Karpas-422 (cell line): ENCODE results near the gene RPS17. TPM values are rescaled to one million over a fixed set of nuclear protein-coding genes. Genes with fewer than 3 reads are reported as not detected.
"Not testable (repeated sequence)": the region's sequence is repeated elsewhere in the genome, so short reads cannot be mapped to it uniquely, and the experiment has no call there.

Source experiments
- DNase-seq: peaks from one replicate; pipeline ENCODE4 v3.0.0-alpha.2; 2015
- H2AFZ ChIP-seq: fragments of 200-600 bp; sonication (generic); 2 replicates; pipeline ENCODE4 v1.6.1; 2014; ENCODE audit warnings: antibody characterized with exemption, low read length, mixed read lengths
- H3K27ac ChIP-seq: fragments of 200-600 bp; sonication (generic); 2 replicates; pipeline ENCODE4 v1.5.1; 2014; ENCODE audit warnings: mild to moderate bottlenecking, low read length, moderate library complexity
- H3K27me3 ChIP-seq: fragments of 200-600 bp; sonication (generic); 2 replicates; pipeline ENCODE4 v1.6.1; 2014; ENCODE audit warnings: low read length, mixed read lengths
- H3K36me3 ChIP-seq: fragments of 200-600 bp; sonication (generic); 2 replicates; pipeline ENCODE4 v1.6.1; 2014; ENCODE audit warnings: low read length, mixed read lengths; ENCODE audit not compliant: insufficient read depth
- H3K4me1 ChIP-seq: fragments of 200-600 bp; sonication (generic); 2 replicates; pipeline ENCODE4 v1.6.1; 2014; ENCODE audit warnings: mild to moderate bottlenecking, low read length, mixed read lengths
- H3K4me2 ChIP-seq: fragments of 200-600 bp; sonication (generic); 2 replicates; pipeline ENCODE4 v1.6.1; 2014; ENCODE audit warnings: low read length, low read depth, mild to moderate bottlenecking; ENCODE audit not compliant: poor library complexity, severe bottlenecking
- H3K4me3 ChIP-seq: fragments of 200-600 bp; sonication (generic); 2 replicates; pipeline ENCODE4 v1.5.1; 2014; ENCODE audit warnings: mild to moderate bottlenecking, antibody characterized with exemption, low read length, mixed read lengths
- H3K79me2 ChIP-seq: fragments of 200-600 bp; sonication (generic); 2 replicates; pipeline ENCODE4 v1.6.1; 2014; ENCODE audit warnings: mild to moderate bottlenecking, low read length, mixed read lengths
- H3K9ac ChIP-seq: fragments of 200-600 bp; sonication (generic); 2 replicates; pipeline ENCODE4 v1.6.0; 2014; ENCODE audit warnings: low read length
- H3K9me2 ChIP-seq: fragments of 200-600 bp; sonication (generic), shearing (Covaris generic); replicated peaks from 2 replicates; pipeline ENCODE4 v1.6.0; 2014; ENCODE audit warnings: mild to moderate bottlenecking, low read length, moderate library complexity; ENCODE audit not compliant: insufficient read depth
- H3K9me3 ChIP-seq: fragments of 300-700, 200-600 bp; sonication (generic); 2 replicates; pipeline ENCODE4 v1.6.1; 2014; ENCODE audit warnings: low read length, mixed read lengths
- H4K20me1 ChIP-seq: fragments of 200-600 bp; sonication (generic); 2 replicates; pipeline ENCODE4 v1.6.1; 2014; ENCODE audit warnings: mild to moderate bottlenecking, antibody characterized with exemption, low read length, low read depth; ENCODE audit not compliant: insufficient read depth
- total RNA-seq: library from RNA; depleted of rRNA; stranded (reverse); fragments of >200 nt; shearing (Covaris generic); gene quantifications from 2 replicates; pipeline ENCODE4 v1.2.3, GENCODE V29; 2014; ENCODE audit warnings: low replicate concordance; rRNA removed

Gene RPS17
- total RNA-seq, 1 experiment from 2014 or later, result 5,133 TPM

DNA sequence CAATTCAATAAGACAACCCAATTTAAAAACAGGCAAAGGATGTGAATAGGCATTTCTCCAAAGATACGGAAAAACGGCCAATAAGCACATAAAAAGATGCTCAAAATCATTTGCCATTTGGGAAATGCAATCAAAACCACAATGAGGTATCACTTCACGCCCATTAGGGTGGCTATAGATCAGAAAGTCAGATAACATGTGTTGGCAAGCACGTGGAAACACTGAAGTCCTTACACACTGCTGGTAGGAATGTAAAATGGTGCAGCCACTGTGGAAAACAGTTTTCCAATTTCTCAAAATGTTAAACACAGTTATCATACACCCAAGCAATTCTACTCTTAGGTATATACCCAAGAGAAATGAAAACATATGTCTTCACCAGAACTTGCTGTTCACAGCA, 39.5 kb downstream of the RPS17 start:
- H3K9me3 ChIP-seq, H3K27ac ChIP-seq, H3K9me2 ChIP-seq, DNase-seq, H4K20me1 ChIP-seq, H3K9ac ChIP-seq, H3K4me1 ChIP-seq, H3K4me3 ChIP-seq, H2AFZ ChIP-seq, H3K27me3 ChIP-seq, H3K79me2 ChIP-seq, H3K36me3 ChIP-seq, H3K4me2 ChIP-seq: not testable (repeated sequence)

GRCh38 chr15:82497978-82498377, 42.3 kb downstream of the RPS17 start:
- H3K4me1 ChIP-seq, H4K20me1 ChIP-seq, H3K27ac ChIP-seq, H3K79me2 ChIP-seq, H3K36me3 ChIP-seq, H3K9me2 ChIP-seq, H3K4me2 ChIP-seq, H3K27me3 ChIP-seq, DNase-seq, H2AFZ ChIP-seq, H3K4me3 ChIP-seq, H3K9me3 ChIP-seq, H3K9ac ChIP-seq: not testable (repeated sequence)

- not testable (repeated sequence) for H3K36me3 ChIP-seq, H3K9me3 ChIP-seq, H3K9me2 ChIP-seq, DNase-seq, H4K20me1 ChIP-seq, H3K27ac ChIP-seq, H3K27me3 ChIP-seq, H3K9ac ChIP-seq, H3K4me2 ChIP-seq, H3K4me1 ChIP-seq, H2AFZ ChIP-seq, H3K79me2 ChIP-seq, H3K4me3 ChIP-seq
Measured at GRCh38 chr15:82488250-82488649, 52.0 kb downstream of the RPS17 start.

DNA sequence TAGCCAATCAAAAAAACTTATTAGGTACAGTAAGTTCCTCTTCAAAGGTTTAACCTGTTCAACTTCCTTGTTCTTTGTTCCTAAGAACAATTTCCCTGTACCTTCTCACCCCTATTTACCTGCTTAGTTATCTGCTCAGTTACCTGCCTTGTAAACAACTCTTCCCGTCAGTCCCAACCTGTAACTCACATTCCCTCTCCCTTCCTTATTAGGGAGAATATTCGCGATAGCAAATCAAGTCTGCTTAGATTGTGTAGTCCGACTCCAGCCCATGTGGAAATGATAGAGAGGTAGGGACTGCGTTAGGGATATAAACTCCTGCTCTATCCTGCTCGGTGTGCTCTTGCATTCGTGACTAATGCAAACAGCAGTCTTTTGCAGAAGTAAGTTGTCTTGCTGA, 53.2 kb downstream of the RPS17 start:
- H3K9me3 ChIP-seq, H3K27ac ChIP-seq, H3K79me2 ChIP-seq: not testable (repeated sequence)

More for the DNA sequence above, 53.2 kb downstream of the RPS17 start:
- H4K20me1 ChIP-seq, H3K27me3 ChIP-seq, H3K4me3 ChIP-seq, H2AFZ ChIP-seq, DNase-seq, H3K4me2 ChIP-seq, H3K9ac ChIP-seq, H3K36me3 ChIP-seq, H3K9me2 ChIP-seq, H3K4me1 ChIP-seq: not testable (repeated sequence)

Other genes starting within 250 kb of the RPS17 start
- gene GOLGA6L10, start 191.0 kb downstream of the RPS17 start, total RNA-seq, result 0.18 and 2.0 TPM in 2 replicates
- 3.4 and 4.0 TPM in 2 replicates for gene GOLGA6L9, start 110.6 kb downstream of the RPS17 start, total RNA-seq
- gene CPEB1, start 106.9 kb upstream of the RPS17 start, total RNA-seq, result not detected in 2 replicates
- gene AP3B2, start 169.4 kb upstream of the RPS17 start, total RNA-seq, result 3.0 TPM in 1 of 2 replicates, not detected in the other